GM19238 (cell line): ENCODE data around the gene ADIPOQ.
"Not testable (repeated sequence)": the region's sequence is repeated elsewhere in the genome, so short reads cannot be mapped to it uniquely, and the experiment has no call there.

Experiments
- DNase-seq: peaks from one replicate; pipeline ENCODE4 v3.0.0; 2011; ENCODE audit warnings: low spot score; ENCODE audit not compliant: insufficient read length

The ADIPOQ gene

DNA sequence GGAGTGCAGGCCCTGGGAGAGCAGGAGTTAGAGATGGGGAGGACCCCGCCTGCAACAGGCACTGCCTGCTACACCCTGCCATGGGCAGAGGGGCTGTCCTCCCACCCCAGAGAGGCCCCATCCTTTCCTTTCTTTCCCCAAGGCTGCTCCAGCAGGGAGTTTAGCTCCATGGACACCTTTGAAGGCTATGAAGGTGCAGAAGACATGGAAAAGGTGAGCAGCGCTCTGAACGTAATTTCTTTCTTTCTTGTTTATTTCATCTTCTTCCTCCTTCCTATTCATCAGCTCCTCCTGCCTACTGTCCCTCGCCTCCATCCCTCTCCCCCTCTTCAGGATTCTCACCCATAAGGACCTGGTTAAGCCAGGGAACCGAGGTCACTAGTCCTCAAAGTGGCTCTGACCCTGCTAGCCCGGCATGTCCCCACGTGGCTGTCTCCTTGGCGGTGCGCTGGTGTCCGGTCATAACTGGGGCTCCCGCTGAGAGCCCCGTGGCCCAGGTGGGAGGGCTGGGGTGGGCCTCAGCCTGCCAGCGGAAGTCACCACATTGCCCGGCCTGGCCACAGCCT, 16.0 kb upstream of the ADIPOQ start:
- no peak for DNase-seq

DNA sequence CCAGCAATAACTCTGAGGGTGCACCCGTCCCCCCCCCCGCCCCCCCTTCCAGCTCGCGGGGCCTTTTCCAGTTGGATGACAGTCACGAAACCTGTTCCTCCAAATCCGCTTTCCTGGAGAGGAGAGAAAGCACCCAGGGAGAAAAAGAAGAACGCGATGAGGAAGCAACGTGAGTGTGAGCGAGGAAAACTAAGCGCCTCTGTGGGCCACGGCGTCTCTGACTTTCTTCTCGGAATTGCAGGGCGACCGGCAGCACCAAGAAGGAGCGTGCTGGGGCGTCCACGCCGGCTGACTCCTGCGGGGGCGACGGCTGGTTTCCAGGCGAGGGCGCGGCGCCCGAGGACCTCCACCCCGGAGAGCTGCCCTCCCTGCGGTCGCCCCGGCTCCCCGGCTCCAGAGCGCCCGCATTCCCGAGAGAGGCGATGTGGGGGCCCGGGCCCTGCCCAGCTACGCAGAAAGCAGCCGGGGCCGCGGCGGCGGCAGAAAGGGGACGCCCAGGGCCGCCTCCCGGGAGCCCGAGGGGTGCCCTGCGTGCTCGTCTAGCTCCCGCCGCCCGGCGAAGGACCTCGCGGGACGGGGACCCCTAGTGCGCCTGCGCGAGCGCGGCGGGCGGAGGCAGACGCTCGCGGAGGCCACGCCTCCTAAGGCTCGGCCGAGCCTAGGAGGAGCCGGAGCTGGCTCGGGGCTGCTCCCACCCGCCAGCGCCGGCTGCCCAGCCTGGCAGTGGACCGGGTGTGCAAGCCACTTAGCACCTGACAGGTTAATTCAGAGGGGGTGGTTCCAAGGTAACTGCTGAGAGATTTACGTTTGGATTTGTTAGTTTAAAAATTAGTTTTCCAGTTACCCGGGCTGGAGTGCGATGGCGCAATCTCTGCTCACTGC, 15.3 kb upstream of the ADIPOQ start:
- DNase-seq: peak; percentile 96

DNA sequence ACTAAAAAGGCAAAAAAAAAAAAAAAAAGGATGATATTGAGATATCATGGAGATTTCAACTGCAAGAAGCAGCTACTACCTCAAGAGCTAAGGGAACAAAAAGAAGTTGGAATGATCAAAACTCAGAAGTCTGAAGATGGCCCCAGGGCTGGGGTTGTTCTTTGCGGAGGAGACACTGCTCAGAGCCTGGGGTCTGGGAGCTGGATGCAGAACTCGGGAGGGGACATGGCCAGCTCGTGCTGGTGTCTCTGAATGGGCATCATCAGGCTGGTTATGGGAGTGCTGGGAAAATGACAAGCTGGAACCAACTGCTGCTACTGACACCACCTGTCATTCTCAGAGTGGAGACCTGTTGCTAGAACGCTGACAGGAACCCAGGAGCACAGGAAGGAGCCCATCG, 14.2 kb upstream of the ADIPOQ start:
- no peak for DNase-seq

DNA sequence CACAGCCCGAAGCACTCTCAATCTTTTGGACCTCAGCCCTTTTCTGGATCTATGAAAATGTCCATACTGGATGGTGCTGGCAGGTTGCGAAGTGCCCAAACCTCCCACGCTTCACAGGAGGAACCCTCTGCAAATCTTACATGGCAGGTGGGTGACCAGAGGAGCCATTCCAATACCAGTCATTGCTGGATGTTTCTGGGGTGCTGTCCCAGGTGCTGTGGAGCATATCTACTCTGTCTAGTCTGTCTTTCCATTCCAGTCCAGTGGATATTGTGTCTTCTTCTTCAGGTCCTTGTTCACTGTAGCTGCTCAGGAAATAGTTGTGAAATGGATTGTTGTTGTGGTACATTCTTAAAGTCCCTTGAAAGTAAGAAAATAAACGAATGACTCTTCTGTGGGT, 10.7 kb upstream of the ADIPOQ start:
- DNase-seq: no peak

DNA sequence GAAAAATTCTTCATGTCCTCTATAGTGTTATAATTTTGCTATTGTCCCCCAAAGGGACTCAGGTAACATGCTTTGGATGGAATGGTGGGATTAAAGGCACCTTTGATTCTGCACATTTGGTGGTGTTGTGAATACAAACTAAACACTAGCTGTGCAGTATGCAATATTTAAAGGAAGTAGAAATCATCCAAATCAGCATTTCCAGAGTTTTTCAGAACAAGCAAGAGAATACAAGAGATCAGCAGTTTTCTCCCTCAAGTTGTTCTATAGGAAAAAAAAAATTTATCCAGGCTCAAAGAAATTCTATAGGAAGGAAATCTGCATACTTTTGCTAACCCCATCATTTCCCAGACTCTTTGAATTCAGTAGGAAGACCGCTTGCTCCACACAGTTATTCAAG, 10.2 kb upstream of the ADIPOQ start:
- DNase-seq: no peak

DNA sequence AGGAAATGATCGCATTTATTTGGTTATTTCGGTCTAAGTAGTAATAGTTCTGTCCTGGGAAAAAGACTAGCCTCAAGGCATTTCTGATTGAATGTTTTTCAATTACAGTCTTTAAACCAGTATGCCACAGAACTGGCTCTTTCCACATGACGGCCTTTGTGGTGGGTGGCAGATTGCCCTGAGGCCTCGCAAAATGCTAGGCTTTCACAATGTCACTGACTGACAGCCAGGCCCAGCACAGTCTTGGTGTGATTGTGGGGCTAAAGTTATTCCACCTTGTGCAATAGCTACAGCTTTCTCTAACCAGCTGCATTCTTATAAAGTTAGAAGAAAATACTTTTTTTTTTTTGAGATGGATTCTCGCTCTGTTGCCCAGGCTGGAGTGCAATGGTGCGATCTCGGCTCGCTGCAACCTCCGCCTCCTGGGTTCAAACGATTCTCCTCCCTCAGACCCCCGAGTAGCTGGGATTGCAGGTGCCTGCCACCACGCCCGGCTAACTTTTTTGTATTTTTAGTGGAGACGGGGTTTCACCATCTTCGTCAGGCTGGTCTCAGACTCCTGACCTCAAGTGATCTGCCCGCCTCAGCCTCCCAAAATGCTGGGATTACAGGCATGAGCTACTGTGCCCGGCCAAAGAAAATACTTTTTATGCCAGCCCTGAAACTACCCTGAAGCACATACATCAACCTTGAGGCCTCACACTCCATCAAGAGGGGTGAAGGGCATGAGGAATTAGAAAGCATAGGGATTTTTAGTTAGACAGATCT, 2.5 kb upstream of the ADIPOQ start:
- no peak for DNase-seq

DNA sequence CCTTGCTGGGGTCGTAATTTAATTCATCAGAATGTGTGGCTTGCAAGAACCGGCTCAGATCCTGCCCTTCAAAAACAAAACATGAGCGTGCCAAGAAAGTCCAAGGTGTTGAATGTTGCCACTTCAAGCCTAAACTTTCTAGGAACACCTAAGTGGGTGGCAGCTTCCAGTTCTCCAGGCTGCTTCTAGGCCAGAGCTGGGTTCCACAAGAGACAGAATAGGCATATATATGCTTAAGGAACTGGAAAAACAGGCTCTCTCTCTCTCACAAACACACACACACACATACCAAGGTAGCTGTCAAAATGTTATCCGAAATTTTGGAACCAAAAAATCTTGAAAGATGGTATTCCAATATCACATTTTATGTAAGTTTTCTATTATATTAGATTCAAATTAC, 890 bp upstream of the ADIPOQ start:
- DNase-seq: no peak

DNA sequence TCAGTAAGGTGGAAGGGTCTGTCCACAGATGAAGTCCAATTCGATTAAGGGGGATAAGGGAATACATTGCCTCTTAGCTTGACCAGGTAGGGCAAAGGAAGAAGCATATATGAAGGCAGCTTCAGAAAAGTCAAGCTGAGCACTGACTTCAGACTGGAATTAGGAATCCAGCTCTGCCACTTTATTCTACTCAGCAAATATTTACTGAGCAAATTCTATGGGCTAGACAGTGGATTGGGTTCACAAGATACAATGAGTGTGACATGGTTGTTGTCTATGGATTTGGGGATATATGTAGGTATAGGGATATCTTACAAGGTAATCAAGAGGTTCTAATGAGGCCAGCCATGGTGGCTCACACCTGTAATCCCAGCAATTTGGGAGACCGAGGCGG, 526 bp downstream of the ADIPOQ start:
- DNase-seq: no peak

DNA sequence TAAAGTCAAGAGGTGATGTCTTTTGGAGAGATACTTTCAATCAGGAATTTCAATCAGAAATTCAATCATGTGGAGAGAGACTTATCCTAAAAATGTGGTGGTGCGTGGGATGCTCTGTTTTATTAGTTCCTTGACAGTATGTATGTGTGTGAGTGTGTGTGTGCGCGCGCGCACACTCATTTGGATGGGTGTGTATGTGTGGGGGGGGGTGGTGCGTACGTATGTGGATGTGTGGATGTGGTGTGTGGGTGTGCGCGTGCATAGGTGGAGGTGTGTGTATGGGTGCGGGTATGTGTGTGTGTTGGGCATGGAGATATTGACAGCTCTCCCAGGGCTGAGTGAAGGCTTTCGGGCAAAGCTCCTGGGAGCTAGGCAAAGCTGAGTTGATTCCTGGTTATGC, 2.4 kb downstream of the ADIPOQ start:
- DNase-seq: no peak

DNA sequence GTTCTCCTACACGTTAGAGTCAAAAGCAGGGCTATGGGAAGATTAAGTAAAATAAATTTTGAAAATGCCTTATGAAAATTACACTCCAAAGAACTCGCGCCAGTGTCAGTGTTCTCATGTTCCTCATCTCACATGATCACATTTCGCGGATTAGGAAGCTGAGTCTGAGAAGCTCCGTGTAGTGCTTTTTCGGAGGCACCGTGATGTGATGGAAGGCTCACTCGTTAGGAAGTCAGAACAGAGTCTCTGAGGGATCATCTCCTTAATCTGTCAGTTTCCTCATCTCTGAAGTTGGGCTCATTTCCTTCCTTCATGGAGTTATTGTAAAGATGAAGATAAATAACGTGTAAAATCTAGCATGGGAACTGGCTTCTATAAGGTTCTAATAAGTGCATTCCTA, 3.2 kb downstream of the ADIPOQ start:
- DNase-seq: no peak

DNA sequence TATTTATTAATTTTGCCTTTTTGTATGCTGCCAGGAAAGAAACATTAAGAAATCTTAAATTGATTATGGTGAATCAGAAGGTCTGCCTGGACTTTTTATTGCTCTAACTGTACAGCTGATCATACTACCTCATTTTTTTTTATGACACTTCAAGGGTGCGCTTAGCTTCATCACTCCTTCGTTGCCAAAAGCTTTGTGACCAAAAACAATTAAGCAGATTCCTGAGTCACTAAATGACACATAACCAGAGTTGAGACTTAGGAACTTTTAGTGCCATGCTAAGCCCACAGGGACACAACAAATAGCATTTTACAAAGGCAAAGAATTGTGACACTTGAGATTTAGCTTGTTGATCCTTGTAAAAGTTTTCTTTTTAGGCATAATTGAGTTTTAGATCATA, 4.9 kb downstream of the ADIPOQ start:
- no peak for DNase-seq

DNA sequence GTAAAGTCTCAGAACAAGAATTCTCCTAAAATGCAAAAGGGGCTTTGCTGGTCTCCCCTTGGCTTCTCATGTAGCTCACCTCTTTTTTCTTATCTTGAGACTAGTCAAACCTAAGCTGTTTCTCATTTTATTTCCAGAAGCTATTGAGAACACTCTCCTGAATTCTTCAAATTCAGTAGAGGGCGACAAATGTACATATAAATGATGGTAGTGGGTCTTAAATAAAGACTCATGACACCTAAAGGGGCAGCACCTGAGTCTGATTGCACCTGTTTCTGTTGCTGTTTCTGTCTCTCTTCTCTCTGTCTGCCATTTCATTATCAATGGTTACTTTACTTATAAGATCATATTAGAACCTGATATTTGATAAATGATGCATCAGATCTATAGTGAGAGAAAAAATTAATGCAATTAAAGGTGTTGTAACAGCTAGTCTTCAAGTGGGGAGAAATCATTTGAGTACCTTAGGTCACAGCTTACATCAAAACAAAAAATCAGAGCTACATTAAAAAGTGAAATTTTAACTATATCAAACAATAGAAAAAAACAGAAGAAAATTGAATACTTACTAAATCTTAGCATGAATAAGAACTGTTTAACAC, 7.0 kb downstream of the ADIPOQ start:
- DNase-seq: peak; percentile 30

DNA sequence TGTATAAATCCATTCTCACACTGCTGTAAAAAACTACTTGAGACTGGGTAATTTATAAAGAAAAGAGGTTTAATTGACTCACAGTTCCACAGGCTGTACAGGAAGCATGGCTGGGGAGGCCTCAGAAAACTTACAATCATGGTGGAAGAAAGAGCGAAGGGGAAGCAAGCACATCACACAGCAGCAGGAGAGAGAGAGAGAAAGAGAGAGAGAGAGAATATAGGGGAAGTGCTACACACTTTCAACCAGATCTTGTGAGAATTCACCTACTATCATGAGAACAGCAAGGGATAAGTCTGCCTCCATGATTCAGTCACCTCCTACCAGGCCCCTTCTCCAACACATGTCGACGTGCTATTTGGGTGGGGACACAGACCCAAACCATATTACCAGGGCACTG, 9.3 kb downstream of the ADIPOQ start:
- not testable (repeated sequence) for DNase-seq

DNA sequence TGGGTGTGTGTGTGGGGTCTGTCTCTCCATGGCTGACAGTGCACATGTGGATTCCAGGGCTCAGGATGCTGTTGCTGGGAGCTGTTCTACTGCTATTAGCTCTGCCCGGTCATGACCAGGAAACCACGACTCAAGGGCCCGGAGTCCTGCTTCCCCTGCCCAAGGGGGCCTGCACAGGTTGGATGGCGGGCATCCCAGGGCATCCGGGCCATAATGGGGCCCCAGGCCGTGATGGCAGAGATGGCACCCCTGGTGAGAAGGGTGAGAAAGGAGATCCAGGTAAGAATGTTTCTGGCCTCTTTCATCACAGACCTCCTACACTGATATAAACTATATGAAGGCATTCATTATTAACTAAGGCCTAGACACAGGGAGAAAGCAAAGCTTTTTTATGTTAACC, 10.5 kb downstream of the ADIPOQ start:
- DNase-seq: no peak

DNA sequence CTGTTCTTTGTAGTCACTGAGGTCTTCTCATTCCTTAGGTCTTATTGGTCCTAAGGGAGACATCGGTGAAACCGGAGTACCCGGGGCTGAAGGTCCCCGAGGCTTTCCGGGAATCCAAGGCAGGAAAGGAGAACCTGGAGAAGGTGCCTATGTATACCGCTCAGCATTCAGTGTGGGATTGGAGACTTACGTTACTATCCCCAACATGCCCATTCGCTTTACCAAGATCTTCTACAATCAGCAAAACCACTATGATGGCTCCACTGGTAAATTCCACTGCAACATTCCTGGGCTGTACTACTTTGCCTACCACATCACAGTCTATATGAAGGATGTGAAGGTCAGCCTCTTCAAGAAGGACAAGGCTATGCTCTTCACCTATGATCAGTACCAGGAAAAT, 11.6 kb downstream of the ADIPOQ start:
- no peak for DNase-seq

DNA sequence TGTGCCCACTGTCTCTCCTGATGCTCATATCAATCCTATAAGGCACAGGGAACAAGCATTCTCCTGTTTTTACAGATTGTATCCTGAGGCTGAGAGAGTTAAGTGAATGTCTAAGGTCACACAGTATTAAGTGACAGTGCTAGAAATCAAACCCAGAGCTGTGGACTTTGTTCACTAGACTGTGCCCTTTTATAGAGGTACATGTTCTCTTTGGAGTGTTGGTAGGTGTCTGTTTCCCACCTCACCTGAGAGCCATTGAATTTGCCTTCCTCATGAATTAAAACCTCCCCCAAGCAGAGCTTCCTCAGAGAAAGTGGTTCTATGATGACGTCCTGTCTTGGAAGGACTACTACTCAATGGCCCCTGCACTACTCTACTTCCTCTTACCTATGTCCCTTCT, 12.4 kb downstream of the ADIPOQ start:
- DNase-seq: no peak

DNA sequence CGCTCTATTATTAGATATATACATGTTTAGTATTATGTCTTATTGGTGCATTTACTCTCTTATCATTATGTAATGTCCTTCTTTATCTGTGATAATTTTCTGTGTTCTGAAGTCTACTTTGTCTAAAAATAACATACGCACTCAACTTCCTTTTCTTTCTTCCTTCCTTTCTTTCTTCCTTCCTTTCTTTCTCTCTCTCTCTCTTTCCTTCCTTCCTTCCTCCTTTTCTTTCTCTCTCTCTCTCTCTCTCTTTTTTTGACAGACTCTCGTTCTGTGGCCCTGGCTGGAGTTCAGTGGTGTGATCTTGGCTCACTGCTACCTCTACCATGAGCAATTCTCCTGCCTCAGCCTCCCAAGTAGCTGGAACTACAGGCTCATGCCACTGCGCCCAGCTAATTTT, 15.2 kb downstream of the ADIPOQ start:
- no peak for DNase-seq

DNA sequence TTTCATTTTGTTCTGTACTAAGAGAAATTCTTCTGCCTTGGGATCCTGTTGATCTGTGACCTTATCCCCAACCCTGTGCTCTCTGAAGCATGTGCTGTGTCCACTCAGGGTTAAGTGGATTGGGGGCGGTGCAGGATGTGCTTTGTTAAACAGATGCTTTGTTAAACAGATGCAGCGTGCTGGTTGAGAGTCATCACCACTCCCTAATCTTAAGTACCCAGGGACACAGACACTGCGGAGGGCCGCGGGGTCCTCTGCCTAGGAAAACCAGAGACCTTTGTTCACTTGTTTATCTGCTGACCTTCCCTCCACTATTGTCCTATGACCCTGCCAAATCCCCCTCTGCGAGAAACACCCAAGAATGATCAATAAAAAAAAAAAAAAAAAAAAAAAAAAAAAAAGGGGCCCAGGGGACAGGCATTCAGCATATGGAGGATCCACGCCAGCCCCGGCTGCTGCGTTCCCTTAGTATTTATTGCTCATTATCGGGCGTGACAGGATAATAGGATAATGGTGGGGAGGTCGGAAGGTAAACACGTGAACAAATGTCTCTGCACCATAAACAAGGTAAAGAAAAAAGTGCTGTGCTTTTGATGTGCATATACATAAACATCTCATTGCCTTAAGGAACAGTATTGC, 22.8 kb downstream of the ADIPOQ start:
- DNase-seq: not testable (repeated sequence)

DNA sequence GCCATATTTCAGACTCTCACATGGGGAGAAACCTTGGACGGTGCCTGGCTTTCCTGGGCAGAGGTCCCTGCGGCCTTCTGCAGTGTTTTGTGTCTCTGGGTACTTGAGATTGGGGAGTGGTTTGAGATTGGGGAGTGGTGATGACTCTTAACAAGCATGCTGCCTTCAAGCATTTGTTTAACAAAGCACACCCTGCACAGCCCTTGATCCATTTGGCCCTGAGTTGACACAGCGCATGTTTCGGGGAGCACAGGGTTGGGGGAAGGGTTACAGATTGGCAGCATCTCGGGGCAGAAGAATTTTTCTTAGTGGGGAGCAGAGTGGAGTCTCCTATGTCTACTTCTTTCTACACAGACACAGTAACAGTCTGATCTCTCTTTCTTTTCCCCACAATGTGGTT, 23.6 kb downstream of the ADIPOQ start:
- DNase-seq: not testable (repeated sequence)

DNA sequence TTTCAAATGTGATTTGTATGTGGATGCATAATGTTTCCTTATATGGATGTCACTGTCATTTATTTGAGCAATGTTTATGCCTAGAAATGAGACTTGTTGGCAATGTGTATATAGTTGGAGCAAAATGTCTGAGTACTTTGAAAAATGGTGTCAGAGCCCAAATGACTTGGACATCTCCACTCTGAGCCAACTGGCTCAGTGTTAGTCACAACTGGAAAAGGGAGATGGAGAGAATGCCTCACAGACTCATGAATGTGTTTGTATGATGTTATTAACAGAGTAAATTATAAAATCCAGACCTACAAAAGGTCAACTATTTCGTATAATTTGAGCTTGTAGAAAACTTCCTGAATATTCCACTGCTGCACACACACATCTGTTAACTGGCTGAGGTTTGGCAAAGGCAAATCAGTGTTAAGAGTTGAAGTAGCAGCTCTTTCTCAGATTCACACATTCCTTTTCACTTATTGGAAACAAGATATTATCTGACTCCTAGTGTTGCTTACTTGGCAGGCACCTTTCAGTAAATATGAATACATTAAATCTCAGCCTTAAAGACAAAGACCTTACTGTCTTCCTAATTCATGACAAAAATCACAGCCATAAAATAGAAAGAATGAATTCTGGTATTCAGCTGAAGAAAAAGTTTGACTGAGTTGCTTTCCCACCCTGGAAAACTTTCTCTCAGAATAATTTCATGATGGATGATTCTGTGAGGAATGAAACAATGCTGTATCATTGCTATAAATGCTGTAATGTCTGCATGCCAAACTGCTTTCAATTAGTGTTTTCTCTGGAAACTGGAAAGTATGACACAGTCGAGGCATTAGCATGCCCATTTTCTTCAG, 27.0 kb downstream of the ADIPOQ start:
- no peak for DNase-seq
